HepG2 (cell line): ENCODE measurements around the gene ATP4A. TPM values are rescaled to one million over a fixed set of nuclear protein-coding genes. Genes with fewer than 3 reads are reported as not detected.
A peak's percentile ranks its signal among the peaks of the same experiment; 100 is the strongest.

Experiments
- DZIP1 ChIP-seq: sonication (generic); formaldehyde crosslinking; IDR thresholded peaks from 2 replicates; pipeline ENCODE4 v1.5.0; 2020; ENCODE audit warnings: mild to moderate bottlenecking, missing genetic modification reagents
- E2F2 ChIP-seq: sonication (generic); formaldehyde crosslinking; IDR thresholded peaks from 2 replicates; pipeline ENCODE4 v1.4.0; 2020; ENCODE audit warnings: missing genetic modification reagents, borderline replicate concordance
- KAT7 ChIP-seq: IDR thresholded peaks from 2 replicates; pipeline ENCODE4 v1.6.1; 2018; ENCODE audit warnings: borderline replicate concordance, missing compliant biosample characterization
- KLF12 ChIP-seq: sonication (generic); formaldehyde crosslinking; IDR thresholded peaks from 2 replicates; pipeline ENCODE4 v1.4.0; 2020; ENCODE audit warnings: missing genetic modification reagents, borderline replicate concordance
- KLF15 ChIP-seq: sonication (generic); formaldehyde crosslinking; IDR thresholded peaks from 2 replicates; pipeline ENCODE4 v1.8.1; 2023; ENCODE audit warnings: borderline replicate concordance, mild to moderate bottlenecking, inconsistent platforms, missing genetic modification reagents, mixed read lengths
- NONO ChIP-seq, 2 experiments: fragments of 450-650 bp in 1 of 2; sonication (generic) in 1 of 2; formaldehyde crosslinking in 1 of 2; IDR thresholded peaks in 1 of 2; conservative IDR thresholded peaks in 1 of 2; 2 replicates each; pipeline versions ENCODE4 v1.6.1 to v1.8.0; 2017 to 2022; ENCODE audit warnings: mild to moderate bottlenecking in 1 of 2, missing genetic modification reagents in 1 of 2, moderate library complexity in 1 of 2
- RAD21 ChIP-seq: fragments of 450-650 bp; formaldehyde crosslinking; IDR thresholded peaks from 2 replicates; pipeline ENCODE4 v1.5.0; 2020; ENCODE audit warnings: mild to moderate bottlenecking
- RBFOX2 ChIP-seq: fragments of 200-400 bp; formaldehyde crosslinking; IDR thresholded peaks from 2 replicates; pipeline ENCODE4 v1.6.1; 2017; ENCODE audit warnings: low read depth, mild to moderate bottlenecking, low read length
- SOX6 ChIP-seq, 2 experiments: fragments of 450-650 bp in 1 of 2; sonication (generic) in 1 of 2; formaldehyde crosslinking in 1 of 2; IDR thresholded peaks; 2 replicates each; pipeline versions ENCODE4 v1.4.0 to v1.6.1; 2017 to 2020; ENCODE audit warnings: antibody characterized with exemption in 1 of 2, mild to moderate bottlenecking in 1 of 2, missing genetic modification reagents in 1 of 2
- TARDBP ChIP-seq: sonication (generic); formaldehyde crosslinking; IDR thresholded peaks from 2 replicates; pipeline ENCODE4 v1.8.0; 2022; ENCODE audit warnings: mild to moderate bottlenecking, missing genetic modification reagents
- TGIF2 ChIP-seq: IDR thresholded peaks from 2 replicates; pipeline ENCODE4 v1.6.1; 2016; ENCODE audit warnings: control low read depth, missing compliant biosample characterization
- TMF1 ChIP-seq: sonication (generic); formaldehyde crosslinking; IDR thresholded peaks from 2 replicates; pipeline ENCODE4 v1.8.1; 2022; ENCODE audit warnings: low read depth, missing genetic modification reagents
- ZBTB7B ChIP-seq: sonication (generic); formaldehyde crosslinking; IDR thresholded peaks from 2 replicates; pipeline ENCODE4 v1.4.0; 2020; ENCODE audit warnings: missing genetic modification reagents
- ZMYM3 ChIP-seq: sonication (generic); formaldehyde crosslinking; IDR thresholded peaks from 2 replicates; pipeline ENCODE4 v1.5.1; 2020; ENCODE audit warnings: mild to moderate bottlenecking, missing genetic modification reagents
- ZMYM4 ChIP-seq: sonication (generic); formaldehyde crosslinking; IDR thresholded peaks from 2 replicates; pipeline ENCODE4 v1.8.1; 2023; ENCODE audit warnings: mild to moderate bottlenecking, missing genetic modification reagents
- ZNF33A ChIP-seq: sonication (generic); formaldehyde crosslinking; IDR thresholded peaks from 2 replicates; pipeline ENCODE4 v1.5.1; 2020; ENCODE audit warnings: missing genetic modification reagents, mild to moderate bottlenecking, moderate library complexity, borderline replicate concordance
- ZNF343 ChIP-seq: sonication (generic); formaldehyde crosslinking; IDR thresholded peaks from 2 replicates; pipeline ENCODE4 v1.4.0; 2020; ENCODE audit warnings: mild to moderate bottlenecking, missing genetic modification reagents
- ZNF441 ChIP-seq: sonication (generic); formaldehyde crosslinking; IDR thresholded peaks from 2 replicates; pipeline ENCODE4 v1.7.0; 2021; ENCODE audit warnings: missing genetic modification reagents, borderline replicate concordance
- ZNF512B ChIP-seq: sonication (generic); formaldehyde crosslinking; IDR thresholded peaks from 2 replicates; pipeline ENCODE4 v1.5.1; 2020; ENCODE audit warnings: missing genetic modification reagents, mild to moderate bottlenecking, borderline replicate concordance
- ZNF703 ChIP-seq: sonication (generic); formaldehyde crosslinking; IDR thresholded peaks from 2 replicates; pipeline ENCODE4 v1.5.1; 2020; ENCODE audit warnings: missing genetic modification reagents, mild to moderate bottlenecking, moderate library complexity, borderline replicate concordance
- ZNF770 ChIP-seq: sonication (generic); formaldehyde crosslinking; IDR thresholded peaks from 2 replicates; pipeline ENCODE4 v1.5.0; 2020; ENCODE audit warnings: mild to moderate bottlenecking, missing genetic modification reagents
- polyA plus RNA-seq, 8 experiments: library from polyadenylated mRNA; depleted of rRNA in 3 of 8; stranded (reverse) in 7 of 8; unstranded in 1 of 8; fragments of >200 nt; fragmentation: Illumina TruSeq in 4 of 8; extraction: Trizol in 4 of 8; gene quantifications; 2 replicates each; pipeline versions ENCODE4 v1.2.1 to v1.2.3, GENCODE V29; 2011 to 2016; ENCODE audit warnings: low read depth in 4 of 8, missing spikeins in 1 of 8, mixed read lengths in 1 of 8; ENCODE audit not compliant: insufficient read depth in 1 of 8
- total RNA-seq, 5 experiments: library from RNA; depleted of rRNA; stranded (reverse); fragments of >200 nt; fragmentation: Illumina TruSeq; extraction: Trizol; gene quantifications; 2 replicates each; pipeline ENCODE4 v1.2.3, GENCODE V29; 2016; ENCODE audit warnings: low read depth in 1 of 5

The ATP4A gene
- total and polyA plus RNA-seq, 2 of the 13 experiments (the other 11 are each of a cell fraction or from before 2014, with no cell fraction given) = 0.08 to 0.11 TPM

GRCh38 chr19:35539850-35540249 is 23.6 kb downstream of the ATP4A start (continued):
- TF ChIP-seq ZNF770 = no peak
- 0 out of 2 replicates have a peak, but pooled peaks have one; percentile 24 for TF ChIP-seq ZMYM4
- no peak for TF ChIP-seq ZNF33A
- no peak for TF ChIP-seq KLF15
- TF ChIP-seq E2F2 (CRISPR knock-in tag) = no peak
- TF ChIP-seq ZNF703 = no peak
- 0 out of 2 replicates have a peak, but pooled peaks have one; percentile 18 for TF ChIP-seq ZMYM3
- no peak for TF ChIP-seq RBFOX2
- TF ChIP-seq KAT7 (CRISPR knock-in tag) = no peak
- no peak for TF ChIP-seq ZBTB7B (CRISPR knock-in tag)
- no peak for TF ChIP-seq DZIP1 (CRISPR knock-in tag)
- no peak for TF ChIP-seq TARDBP
- TF ChIP-seq ZNF343 = no peak
- TF ChIP-seq ZNF441 (CRISPR knock-in tag) = no peak
- no peak for TF ChIP-seq TGIF2 (CRISPR knock-in tag)
- no peak for TF ChIP-seq TMF1 (CRISPR knock-in tag)
- TF ChIP-seq RAD21 (CRISPR knock-in tag) = no peak
- TF ChIP-seq SOX6 (IDR thresholded peaks at IDR 0.05) = no peak
- no peak for TF ChIP-seq SOX6 (CRISPR knock-in tag; IDR thresholded peaks at IDR 0.05)
- no peak for TF ChIP-seq NONO (IDR thresholded peaks at IDR 0.05)
- no peak for TF ChIP-seq NONO (CRISPR knock-in tag; conservative IDR thresholded peaks at IDR 0.05)
- TF ChIP-seq ZNF512B (CRISPR knock-in tag) = no peak
- TF ChIP-seq KLF12 (CRISPR knock-in tag) = no peak
